Measurements from ENCODE around the gene SMIM41.

Gene SMIM41

GRCh38 chr12:52041695-52042123 lies 37.8 kb upstream of the SMIM41 start:
- no peak overlapping the region for H3K9ac ChIP-seq (ENCODE audit: low read depth, low read length)
- H3K27ac ChIP-seq (ENCODE audit: low read depth, low read length): no peak overlapping the region
- 66% methylated on average over 6 of the region's 6 CpGs for WGBS
- no peaks in the 10 kb centered on the region for H3K4me1 ChIP-seq (ENCODE audit: insufficient read depth, low read length)
- no peak overlapping the region for H3K4me3 ChIP-seq (ENCODE audit: low read length)
- H3K27me3 ChIP-seq (ENCODE audit: insufficient read depth, low read length): peaks cover 14% of the 10 kb centered on the region; the same call in 1 of the 2 replicates
- H3K36me3 ChIP-seq (ENCODE audit: insufficient read depth, low read length): no peaks in the 10 kb centered on the region; the same call in 1 of the 2 replicates
- H3K9me3 ChIP-seq (ENCODE audit: insufficient read depth, low read depth, low read length): no peaks in the 10 kb centered on the region

- Histone ChIP-seq H3K9ac (ENCODE audit: low read depth, low read length) (no peak overlapping the region), H3K27ac (ENCODE audit: low read depth, low read length) (no peak overlapping the region)
- WGBS: 86% methylated on average over 8 of the region's 8 CpGs
Observed at GRCh38 chr12:52042706-52043385, 36.7 kb upstream of the SMIM41 start.

DNA sequence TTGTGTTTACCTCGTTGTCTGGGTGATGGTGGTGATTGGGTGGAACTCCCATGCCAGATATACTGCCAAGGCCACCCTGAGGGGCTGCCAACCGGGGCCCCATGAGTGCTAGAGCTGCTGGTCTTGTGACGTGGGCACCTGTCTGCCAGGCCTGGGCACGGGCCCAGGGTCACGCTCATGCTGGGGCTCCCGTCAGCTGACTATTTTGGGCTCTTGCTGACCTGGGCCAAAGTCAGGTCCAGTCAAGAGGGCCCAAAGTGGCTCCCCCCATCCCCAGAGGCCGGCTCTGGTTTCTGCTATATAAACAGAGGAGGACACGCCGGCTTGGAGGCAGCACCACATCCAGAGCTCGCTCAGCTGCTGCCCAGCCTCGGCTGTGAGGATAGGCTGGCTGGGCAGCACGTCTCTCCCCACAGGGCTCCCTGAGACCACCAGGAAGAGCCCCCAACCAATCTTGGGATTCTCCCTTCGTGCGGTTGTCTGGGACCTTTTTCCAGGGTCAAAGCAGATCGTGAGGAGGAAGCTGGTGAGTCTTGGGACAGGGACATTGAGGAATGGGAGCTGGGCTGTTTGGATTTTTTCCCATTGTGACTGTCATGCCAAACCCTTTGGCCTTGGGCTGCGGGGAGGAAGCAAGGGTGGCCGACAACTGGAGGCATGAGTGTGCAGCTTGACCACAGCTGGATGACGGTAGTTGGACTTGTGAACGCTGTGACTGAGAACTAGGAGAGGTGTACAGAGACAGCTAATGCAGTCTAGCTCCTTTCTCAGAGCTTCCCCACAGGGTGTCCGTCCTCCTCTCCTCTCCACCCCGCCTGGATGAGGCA lies 35.9 kb upstream of the SMIM41 start:
- H3K36me3 ChIP-seq (ENCODE audit: insufficient read depth, low read length): no peaks in the 10 kb centered on the region; the same call in 1 of the 2 replicates
- no peak overlapping the region for H3K4me3 ChIP-seq (ENCODE audit: low read length)
- H3K9me3 ChIP-seq (ENCODE audit: insufficient read depth, low read depth, low read length): no peaks in the 10 kb centered on the region
- WGBS: 90% methylated on average over 21 of the region's 21 CpGs
- H3K4me1 ChIP-seq (ENCODE audit: insufficient read depth, low read length): no peaks in the 10 kb centered on the region
- H3K27me3 ChIP-seq (ENCODE audit: insufficient read depth, low read length): peaks cover 5% of the 10 kb centered on the region
- H3K27ac ChIP-seq (ENCODE audit: low read depth, low read length): no peak overlapping the region
- no peak overlapping the region for H3K9ac ChIP-seq (ENCODE audit: low read depth, low read length)

More at GRCh38 chr12:52042706-52043385, 36.7 kb upstream of the SMIM41 start:
- no peaks in the 10 kb centered on the region; the same call in 1 of the 2 replicates for H3K36me3 ChIP-seq (ENCODE audit: insufficient read depth, low read length)
- no peaks in the 10 kb centered on the region for H3K4me1 ChIP-seq (ENCODE audit: insufficient read depth, low read length)
- H3K27me3 ChIP-seq (ENCODE audit: insufficient read depth, low read length): peaks cover 7% of the 10 kb centered on the region; the same call in 1 of the 2 replicates
- no peaks in the 10 kb centered on the region for H3K9me3 ChIP-seq (ENCODE audit: insufficient read depth, low read depth, low read length)
- H3K4me3 ChIP-seq (ENCODE audit: low read length): no peak overlapping the region

GRCh38 chr12:52044292-52044983 lies 35.1 kb upstream of the SMIM41 start:
- Histone ChIP-seq H3K4me3 (ENCODE audit: low read length) (no peak overlapping the region), H3K9me3 (ENCODE audit: insufficient read depth, low read depth, low read length) (no peaks in the 10 kb centered on the region), H3K36me3 (ENCODE audit: insufficient read depth, low read length) (no peaks in the 10 kb centered on the region; the same call in 1 of the 2 replicates), H3K9ac (ENCODE audit: low read depth, low read length) (no peak overlapping the region), H3K4me1 (ENCODE audit: insufficient read depth, low read length) (no peaks in the 10 kb centered on the region), H3K27me3 (ENCODE audit: insufficient read depth, low read length) (peaks cover 11% of the 10 kb centered on the region), H3K27ac (ENCODE audit: low read depth, low read length) (no peak overlapping the region)
- WGBS: 90% methylated on average over 18 of the region's 18 CpGs

DNA sequence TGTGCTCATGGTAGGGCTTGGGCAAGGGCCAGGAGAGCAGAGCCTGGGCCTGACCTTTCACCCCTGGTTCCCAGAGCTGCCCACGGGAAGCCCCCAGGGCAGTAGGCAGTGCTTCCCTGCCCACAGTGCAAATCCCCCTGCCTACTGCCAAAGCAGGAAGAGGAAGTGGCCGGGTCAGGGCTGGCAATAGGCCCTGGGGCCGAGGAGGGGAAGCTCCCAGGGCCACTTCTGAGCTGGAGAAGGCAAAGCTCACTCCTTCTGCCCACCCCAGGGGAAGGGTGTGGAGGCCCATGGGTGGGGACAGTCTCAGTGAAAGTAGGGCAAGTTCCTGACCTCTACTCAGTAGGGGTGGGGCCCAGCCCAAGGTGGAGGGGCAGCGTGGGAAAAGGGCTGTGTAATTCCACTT lies 33.7 kb upstream of the SMIM41 start:
- 72% methylated on average over 3 of the region's 4 CpGs for WGBS
- no peaks in the 10 kb centered on the region for H3K9me3 ChIP-seq (ENCODE audit: insufficient read depth, low read depth, low read length)
- no peaks in the 10 kb centered on the region; the same call in 1 of the 2 replicates for H3K36me3 ChIP-seq (ENCODE audit: insufficient read depth, low read length)
- H3K4me1 ChIP-seq (ENCODE audit: insufficient read depth, low read length): peaks cover 6% of the 10 kb centered on the region; the same call in 1 of the 2 replicates
- H3K9ac ChIP-seq (ENCODE audit: low read depth, low read length): no peak overlapping the region
- H3K27me3 ChIP-seq (ENCODE audit: insufficient read depth, low read length): peaks cover 24% of the 10 kb centered on the region
- H3K4me3 ChIP-seq (ENCODE audit: low read length): no peak overlapping the region
- no peak overlapping the region for H3K27ac ChIP-seq (ENCODE audit: low read depth, low read length)

GRCh38 chr12:52046859-52047258 lies 32.6 kb upstream of the SMIM41 start:
- no peaks in the 10 kb centered on the region for H3K9me3 ChIP-seq (ENCODE audit: insufficient read depth, low read depth, low read length)
- whole genome bisulfite sequencing: 95% methylated on average over 6 of the region's 7 CpGs

GRCh38 chr12:52049286-52049685 lies 30.2 kb upstream of the SMIM41 start:
- Histone ChIP-seq H3K9ac (ENCODE audit: low read depth, low read length) (no peak overlapping the region), H3K27me3 (ENCODE audit: insufficient read depth, low read length) (peaks cover 45% of the 10 kb centered on the region), H3K4me1 (ENCODE audit: insufficient read depth, low read length) (peaks cover 12% of the 10 kb centered on the region; the same call in 1 of the 2 replicates), H3K36me3 (ENCODE audit: insufficient read depth, low read length) (no peaks in the 10 kb centered on the region; the same call in 1 of the 2 replicates), H3K27ac (ENCODE audit: low read depth, low read length) (no peak overlapping the region), H3K9me3 (ENCODE audit: insufficient read depth, low read depth, low read length) (no peaks in the 10 kb centered on the region), H3K4me3 (ENCODE audit: low read length) (no peak overlapping the region)
- 85% methylated on average over 4 of the region's 4 CpGs for WGBS

More at GRCh38 chr12:52046859-52047258, 32.6 kb upstream of the SMIM41 start:
- Histone ChIP-seq H3K36me3 (ENCODE audit: insufficient read depth, low read length) (no peaks in the 10 kb centered on the region; the same call in 1 of the 2 replicates), H3K27ac (ENCODE audit: low read depth, low read length) (no peak overlapping the region), H3K4me1 (ENCODE audit: insufficient read depth, low read length) (peaks cover 10% of the 10 kb centered on the region; the same call in 1 of the 2 replicates), H3K4me3 (ENCODE audit: low read length) (no peak overlapping the region), H3K27me3 (ENCODE audit: insufficient read depth, low read length) (peaks cover 33% of the 10 kb centered on the region), H3K9ac (ENCODE audit: low read depth, low read length) (no peak overlapping the region)

DNA sequence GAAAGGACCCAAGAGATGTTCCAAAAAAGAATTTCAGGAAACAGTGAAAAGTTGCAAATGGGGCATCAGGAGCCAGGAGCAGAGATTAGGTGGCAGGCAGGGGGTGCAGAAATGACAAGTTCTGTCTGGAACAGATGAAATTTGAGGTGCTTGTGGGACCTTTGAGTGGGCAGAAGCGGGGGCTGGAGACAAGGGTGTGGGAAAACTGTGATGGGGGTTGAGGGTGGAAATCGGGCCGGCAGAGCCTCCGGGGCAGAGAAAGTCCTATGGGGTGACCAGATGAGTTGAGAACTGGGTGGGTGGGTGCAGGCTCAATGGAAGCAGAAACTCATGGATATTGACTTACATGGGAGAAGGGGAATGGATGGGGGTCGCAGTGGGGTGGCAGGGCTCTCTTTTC lies 29.8 kb upstream of the SMIM41 start:
- H3K36me3 ChIP-seq (ENCODE audit: insufficient read depth, low read length): no peaks in the 10 kb centered on the region; the same call in 1 of the 2 replicates
- H3K27ac ChIP-seq (ENCODE audit: low read depth, low read length): no peak overlapping the region
- no peak overlapping the region for H3K9ac ChIP-seq (ENCODE audit: low read depth, low read length)
- H3K9me3 ChIP-seq (ENCODE audit: insufficient read depth, low read depth, low read length): no peaks in the 10 kb centered on the region
- H3K27me3 ChIP-seq (ENCODE audit: insufficient read depth, low read length): peaks cover 45% of the 10 kb centered on the region
- H3K4me1 ChIP-seq (ENCODE audit: insufficient read depth, low read length): peaks cover 12% of the 10 kb centered on the region; the same call in 1 of the 2 replicates
- no peak overlapping the region for H3K4me3 ChIP-seq (ENCODE audit: low read length)
- 87% methylated on average over 4 of the region's 5 CpGs for WGBS

- Histone ChIP-seq H3K27me3 (ENCODE audit: insufficient read depth, low read length) (peaks cover 45% of the 10 kb centered on the region), H3K4me3 (ENCODE audit: low read length) (peak overlapping the region; percentile 65), H3K36me3 (ENCODE audit: insufficient read depth, low read length) (no peaks in the 10 kb centered on the region), H3K9me3 (ENCODE audit: insufficient read depth, low read depth, low read length) (no peaks in the 10 kb centered on the region), H3K9ac (ENCODE audit: low read depth, low read length) (peak overlapping the region; percentile 64), H3K4me1 (ENCODE audit: insufficient read depth, low read length) (peaks cover 12% of the 10 kb centered on the region; the same call in 1 of the 2 replicates), H3K27ac (ENCODE audit: low read depth, low read length) (peak overlapping the region; percentile 73; the same call in 1 of the 2 replicates)
- 18% methylated on average over 16 of the region's 16 CpGs for WGBS
Observed at GRCh38 chr12:52050116-52050757, 29.3 kb upstream of the SMIM41 start.

DNA sequence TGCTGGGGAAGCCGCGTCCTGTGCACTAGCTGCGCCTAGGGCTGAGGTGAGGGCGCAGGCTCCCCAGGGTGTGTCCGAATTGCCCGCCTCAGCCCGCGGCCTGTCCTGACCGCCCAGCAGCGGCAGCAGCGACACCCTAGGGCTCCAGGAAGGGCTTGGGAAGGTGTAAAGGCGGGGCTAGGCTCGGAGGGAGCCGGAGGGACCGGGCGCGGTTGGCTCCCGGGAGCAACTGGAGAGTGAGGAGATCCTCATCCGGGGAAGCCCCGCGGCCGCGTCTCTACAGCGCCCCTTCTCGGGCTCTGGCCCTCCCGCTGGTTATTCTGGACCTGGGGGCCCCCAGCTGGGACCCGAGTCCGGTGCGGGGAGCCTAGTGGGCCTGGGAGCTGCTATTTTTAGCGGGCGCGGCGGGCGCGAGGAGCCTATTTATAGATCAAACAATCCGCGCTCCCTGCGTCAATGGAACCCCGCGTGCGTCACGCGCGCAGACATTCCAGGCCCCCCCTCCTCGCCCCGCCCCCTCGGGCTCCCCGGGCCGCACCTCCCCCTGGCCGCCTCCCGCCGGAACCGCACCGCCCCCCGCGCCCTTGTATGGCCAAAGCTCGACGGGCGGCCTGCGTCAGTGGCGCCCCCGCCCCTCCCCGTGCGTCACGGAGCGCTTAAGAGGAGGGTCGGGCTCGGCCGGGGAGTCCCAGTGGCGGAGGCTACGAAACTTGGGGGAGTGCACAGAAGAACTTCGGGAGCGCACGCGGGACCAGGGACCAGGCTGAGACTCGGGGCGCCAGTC lies 28.6 kb upstream of the SMIM41 start, which contains the start of gene NR4A1:
NR4A1 (plus strand) TSS at position 685 of the 784 bp plus-strand sequence. CDS start 2,887 bp downstream, outside the sequence.
- H3K27ac ChIP-seq (ENCODE audit: low read depth, low read length): peak within 1 kb of the TSS; percentile 73; the same call in 1 of the 2 replicates
- H3K9me3 ChIP-seq (ENCODE audit: insufficient read depth, low read depth, low read length): no peaks in the 10 kb centered on the region
- under 1% methylated on average over 73 of the region's 77 CpGs for WGBS
- peak within 1 kb of the TSS; percentile 64 for H3K9ac ChIP-seq (ENCODE audit: low read depth, low read length)
- peak within 1 kb of the TSS; percentile 65 for H3K4me3 ChIP-seq (ENCODE audit: low read length)
- H3K36me3 ChIP-seq (ENCODE audit: insufficient read depth, low read length): no peaks in the 10 kb centered on the region
- peaks cover 12% of the 10 kb centered on the region; the same call in 1 of the 2 replicates for H3K4me1 ChIP-seq (ENCODE audit: insufficient read depth, low read length)
- peaks cover 45% of the 10 kb centered on the region for H3K27me3 ChIP-seq (ENCODE audit: insufficient read depth, low read length)

Measured in HUES64 (cell line).